H1 (cell line): ENCODE results near the gene PHRF1. TPM values are rescaled to one million over a fixed set of nuclear protein-coding genes. Genes with fewer than 3 reads are reported as not detected.

Experiments used
- CTCF ChIA-PET: fragments of 300-600 bp; sonication (Branson Sonifier 250); formaldehyde crosslinking; loops from one replicate; lab custom pipeline; 2021; ENCODE audit not compliant: partially characterized antibody; lab: Charles Lee
- POLR2A ChIA-PET: fragments of 300-600 bp; sonication (Branson Sonifier 250); formaldehyde crosslinking; loops from one replicate; lab custom pipeline; 2021; ENCODE audit warnings: inconsistent platforms; ENCODE audit not compliant: partially characterized antibody; lab: Charles Lee
- DNase-seq, 2 experiments: peaks; one replicate each; pipeline versions ENCODE4 v3.0.0 to v3.0.0-alpha.2; 2010 to 2022; ENCODE audit warnings: low spot score in 2 of 2, low read depth in 1 of 2, mixed read lengths in 1 of 2
- FAIRE-seq: peaks from 2 replicates; lab custom pipeline; 2011; peaks lifted over from hg19 to GRCh38; lab: Jason Lieb, UNC
- H2AFZ ChIP-seq: 2 replicates; pipeline ENCODE4 v1.8.1; 2012; ENCODE audit warnings: low read length, inconsistent platforms
- H2AK5ac ChIP-seq: 2 replicates; pipeline ENCODE4 v1.6.1; 2013; ENCODE audit warnings: low read depth, low read length
- H2BK120ac ChIP-seq: replicated peaks from 2 replicates; pipeline ENCODE3; 2013; ENCODE audit warnings: low read depth, low read length, inconsistent platforms
- H2BK12ac ChIP-seq: 2 replicates; pipeline ENCODE4 v1.6.1; 2013; ENCODE audit warnings: low read depth, low read length
- H2BK15ac ChIP-seq: 2 replicates; pipeline ENCODE4 v1.6.1; 2013; ENCODE audit warnings: low read length
- H2BK20ac ChIP-seq: 2 replicates; pipeline ENCODE4 v1.6.1; 2013; ENCODE audit warnings: low read length
- H2BK5ac ChIP-seq: 2 replicates; pipeline ENCODE4 v1.6.1; 2013; ENCODE audit warnings: low read depth, low read length
- H3K14ac ChIP-seq: 2 replicates; pipeline ENCODE4 v1.6.1; 2013; ENCODE audit warnings: inconsistent platforms; ENCODE audit not compliant: insufficient read length
- H3K18ac ChIP-seq: 2 replicates; pipeline ENCODE4 v1.6.1; 2013; ENCODE audit warnings: low read length; ENCODE audit errors: extremely low read depth
- H3K23ac ChIP-seq: 2 replicates; pipeline ENCODE4 v1.6.1; 2013; ENCODE audit warnings: inconsistent platforms; ENCODE audit not compliant: insufficient read length
- H3K23me2 ChIP-seq: 2 replicates; pipeline ENCODE4 v1.6.1; 2013; ENCODE audit warnings: low read depth, low read length
- H3K27ac ChIP-seq: 2 replicates; pipeline ENCODE4 v1.6.1; 2011; ENCODE audit warnings: low read depth, low read length, inconsistent platforms
- H3K27me3 ChIP-seq, 4 experiments: replicated peaks in 1 of 4; 1 replicate in 1 of 4; 2 replicates in 3 of 4; pipeline versions ENCODE4 v1.6.1 to v1.8.1; 2011 to 2013; ENCODE audit warnings: low read length in 3 of 4, mild to moderate bottlenecking in 3 of 4, inconsistent platforms in 2 of 4, mixed read lengths in 2 of 4, moderate library complexity in 1 of 4; ENCODE audit not compliant: control insufficient read depth in 3 of 4, insufficient read depth in 3 of 4; ENCODE audit errors: extremely low read depth in 1 of 4
- H3K36me3 ChIP-seq, 4 experiments: 2 replicates each; pipeline versions ENCODE4 v1.6.1 to v1.8.1; 2011 to 2013; ENCODE audit warnings: mild to moderate bottlenecking in 4 of 4, low read length in 3 of 4, moderate library complexity in 2 of 4, control low read depth in 1 of 4, inconsistent platforms in 1 of 4; ENCODE audit not compliant: insufficient read depth in 4 of 4, control insufficient read depth in 2 of 4
- H3K4ac ChIP-seq: replicated peaks from 2 replicates; pipeline ENCODE3; 2013; ENCODE audit warnings: low read length, low read depth, mixed read lengths, inconsistent platforms; ENCODE audit not compliant: insufficient read length
- H3K4me1 ChIP-seq, 4 experiments: replicated peaks in 1 of 4; 1 replicate in 1 of 4; 2 replicates in 3 of 4; pipeline versions ENCODE4 v1.6.1 to v1.8.1; 2011 to 2013; ENCODE audit warnings: low read length in 3 of 4, inconsistent platforms in 2 of 4, mixed read lengths in 1 of 4; ENCODE audit not compliant: insufficient read depth in 4 of 4, control insufficient read depth in 3 of 4
- H3K4me2 ChIP-seq, 2 experiments: 2 replicates each; pipeline versions ENCODE4 v1.6.1 to v1.8.1; 2011 to 2013; ENCODE audit warnings: low read depth in 2 of 2, low read length in 2 of 2, control low read depth in 1 of 2, inconsistent platforms in 1 of 2, mild to moderate bottlenecking in 1 of 2; ENCODE audit not compliant: insufficient read depth in 1 of 2
- H3K4me3 ChIP-seq, 4 experiments: fragments of 200-600, 300-600 bp in 1 of 4; sonication (generic), shearing (Covaris generic), sonication (Bioruptor Twin) in 1 of 4; 2 replicates each; pipeline versions ENCODE4 v1.5.1 to v1.8.1; 2011 to 2016; ENCODE audit warnings: low read length in 4 of 4, low read depth in 3 of 4, control low read depth in 2 of 4, inconsistent platforms in 2 of 4, mild to moderate bottlenecking in 2 of 4, mixed read lengths in 1 of 4, moderate library complexity in 1 of 4; ENCODE audit not compliant: insufficient read depth in 2 of 4; ENCODE audit errors: extremely low read depth in 1 of 4
- H3K56ac ChIP-seq: replicated peaks from 2 replicates; pipeline ENCODE3; 2013; ENCODE audit warnings: low read depth, mild to moderate bottlenecking, mixed read lengths, low read length, inconsistent platforms; ENCODE audit not compliant: insufficient read length
- H3K79me1 ChIP-seq: 2 replicates; pipeline ENCODE4 v1.6.1; 2013; ENCODE audit warnings: low read depth, low read length, control low read depth
- H3K79me2 ChIP-seq, 2 experiments: 2 replicates each; pipeline versions ENCODE4 v1.6.1 to v1.8.1; 2012 to 2013; ENCODE audit warnings: low read length in 2 of 2, mild to moderate bottlenecking in 2 of 2, inconsistent platforms in 1 of 2; ENCODE audit not compliant: insufficient read depth in 2 of 2, control insufficient read depth in 1 of 2
- H3K9ac ChIP-seq, 4 experiments: replicated peaks in 1 of 4; 1 replicate in 1 of 4; 2 replicates in 3 of 4; pipeline versions ENCODE4 v1.6.1 to v1.8.1; 2011 to 2013; ENCODE audit warnings: low read depth in 3 of 4, low read length in 3 of 4, control low read depth in 2 of 4, mild to moderate bottlenecking in 2 of 4, moderate library complexity in 2 of 4, inconsistent platforms in 1 of 4; ENCODE audit errors: extremely low read depth in 1 of 4
- H3K9me3 ChIP-seq, 2 experiments: 2 replicates each; pipeline versions ENCODE4 v1.6.1 to v1.8.1; 2012 to 2013; ENCODE audit warnings: mild to moderate bottlenecking in 2 of 2, moderate library complexity in 2 of 2, control low read depth in 1 of 2, inconsistent platforms in 1 of 2, low read depth in 1 of 2, low read length in 1 of 2, mixed read lengths in 1 of 2; ENCODE audit not compliant: insufficient read depth in 2 of 2
- H4K20me1 ChIP-seq, 2 experiments: replicated peaks in 1 of 2; 2 replicates each; pipeline versions ENCODE3 to v1.8.1; 2011 to 2013; ENCODE audit warnings: inconsistent platforms in 2 of 2, low read length in 2 of 2, mild to moderate bottlenecking in 1 of 2; ENCODE audit not compliant: insufficient read depth in 2 of 2, control insufficient read depth in 1 of 2
- H4K5ac ChIP-seq: 2 replicates; pipeline ENCODE4 v1.6.1; 2013; ENCODE audit warnings: low read length, low read depth, mixed read lengths, inconsistent platforms; ENCODE audit not compliant: insufficient read length
- H4K8ac ChIP-seq: 2 replicates; pipeline ENCODE4 v1.8.0; 2013; ENCODE audit warnings: mild to moderate bottlenecking, moderate library complexity, low read length, inconsistent platforms; ENCODE audit not compliant: insufficient read depth; ENCODE audit errors: extremely low read depth
- H4K91ac ChIP-seq: replicated peaks from 2 replicates; pipeline ENCODE3; 2013; ENCODE audit warnings: low read length, mixed read lengths, inconsistent platforms; ENCODE audit not compliant: insufficient read length
- CTBP2 ChIP-seq: IDR thresholded peaks from 2 replicates; pipeline ENCODE4 v1.7.0; 2011; ENCODE audit warnings: borderline replicate concordance, mild to moderate bottlenecking, moderate library complexity, mixed read lengths, low read length; ENCODE audit not compliant: insufficient read depth, insufficient read length
- JUN ChIP-seq: IDR thresholded peaks from 2 replicates; pipeline ENCODE4 v1.6.1; 2011; ENCODE audit warnings: low read depth, mild to moderate bottlenecking, improper control_type of control experiment, low read length
- KDM4A ChIP-seq: IDR thresholded peaks from one replicate; pipeline ENCODE4 v1.7.1; 2012; ENCODE audit warnings: low read depth, mild to moderate bottlenecking, moderate library complexity, low read length, inconsistent platforms; ENCODE audit not compliant: severe bottlenecking
- SIN3A ChIP-seq, 2 experiments: IDR thresholded peaks in 1 of 2; conservative IDR thresholded peaks in 1 of 2; 2 replicates each; pipeline ENCODE4 v1.6.1; 2011 to 2012; ENCODE audit warnings: low read length in 2 of 2, improper control_type of control experiment in 1 of 2, low read depth in 1 of 2, mild to moderate bottlenecking in 1 of 2
- SP1 ChIP-seq: IDR thresholded peaks from 2 replicates; pipeline ENCODE4 v1.6.1; 2011; ENCODE audit warnings: low read depth, low read length
- SP2 ChIP-seq: IDR thresholded peaks from 2 replicates; pipeline ENCODE4 v1.6.1; 2012; ENCODE audit warnings: mild to moderate bottlenecking, low read length, inconsistent platforms
- TAF7 ChIP-seq: optimal IDR thresholded peaks from 2 replicates; pipeline ENCODE3; 2011; ENCODE audit warnings: low read depth, mild to moderate bottlenecking, inconsistent platforms, low read length, moderate library complexity, borderline replicate concordance
- TEAD4 ChIP-seq: IDR thresholded peaks from 2 replicates; pipeline ENCODE4 v1.6.1; 2012; ENCODE audit warnings: low read depth, low read length, inconsistent platforms, mixed read lengths
- WGBS, 2 experiments: shearing (Covaris generic) in 1 of 2; methylation state at CpG; one replicate each; pipeline versions ENCODE4 v1.1.6 to v1.1.7; 2013 to 2015; ENCODE audit warnings: low lambda C conversion rate in 2 of 2, mixed read lengths in 2 of 2, inconsistent platforms in 1 of 2, low coverage in 1 of 2, missing lambda C conversion rate in 1 of 2; ENCODE audit not compliant: insufficient replicate concordance in 2 of 2, insufficient coverage in 1 of 2, insufficient read length in 1 of 2; ENCODE audit errors: extremely low coverage in 1 of 2, missing lambda C conversion rate in 1 of 2; 5-methylcytosine and 5-hydroxymethylcytosine counted together
- polyA plus RNA-seq, 7 experiments: library from polyadenylated mRNA; depleted of rRNA in 3 of 7; stranded (reverse) in 5 of 7; unstranded in 2 of 7; fragments of >200 nt in 5 of 7; fragments of 200-250 nt in 2 of 7; gene quantifications; 1 replicate in 5 of 7; 2 replicates in 1 of 7; 4 replicates in 1 of 7; pipeline versions ENCODE4 v1.2.1 to v1.2.3, GENCODE V29; 2011 to 2013; ENCODE audit warnings: missing spikeins in 2 of 7, mixed read lengths in 2 of 7
- total RNA-seq: library from RNA; stranded (reverse); fragmentation: NEBNext Ultra II Directional; extraction: Animal tissue kit (Norgen Biotek cat#: 25700); gene quantifications from 2 replicates; pipeline ENCODE4 v1.2.1, GENCODE V29; 2021

The PHRF1 gene
- total and polyA plus RNA-seq, 2 of the 8 experiments (the other 6 are each of a cell fraction or from before 2014, with no cell fraction given), result 13.4 to 37.3 TPM

DNA sequence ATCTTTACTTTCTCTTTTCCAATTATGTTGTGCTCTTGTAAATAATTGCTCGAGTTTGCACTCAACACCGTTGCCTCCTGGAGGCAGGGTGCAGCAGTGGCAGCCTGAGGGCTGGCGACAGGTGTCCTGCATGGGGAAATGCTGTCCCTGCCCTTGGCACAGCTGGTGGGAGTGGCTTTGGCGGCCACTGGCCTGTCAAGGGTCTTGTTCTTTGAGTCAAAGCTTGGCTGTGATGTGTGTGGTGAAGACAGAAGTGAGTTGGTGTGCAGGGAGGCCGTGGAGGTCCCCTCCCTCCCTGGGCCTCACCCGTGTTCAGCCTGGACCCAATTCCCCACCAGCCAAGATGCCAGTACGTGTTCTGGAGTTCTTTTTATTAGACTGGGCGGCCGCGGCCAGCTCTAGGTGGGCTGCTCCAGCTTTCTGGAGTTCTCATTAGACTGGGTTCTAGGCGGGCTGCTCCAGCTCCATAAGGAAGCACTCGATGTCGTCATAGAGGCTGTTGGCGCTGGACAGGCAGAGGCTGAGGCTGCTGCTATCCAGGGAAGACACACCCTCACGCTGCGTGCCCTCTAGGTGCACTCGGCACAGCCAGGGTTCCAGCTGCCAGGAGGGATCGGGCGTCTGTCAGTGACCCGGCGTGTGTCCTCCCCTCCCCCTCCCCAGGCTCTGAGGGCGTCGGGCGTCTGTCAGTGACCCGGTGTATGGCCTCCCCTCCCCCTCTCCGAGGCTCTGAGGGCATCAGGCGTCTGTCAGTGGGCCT is 36.1 kb downstream of the PHRF1 start:
- CTCF ChIA-PET, result interaction anchor here (0.6 to 2.4 kb wide), 14 partner anchors 9 to 131 kb away, joined by 3 to 9 read pairs (median 4); no protein-coding TSS in a partner anchor
- TF ChIP-seq TEAD4 (no peak), SP2 (no peak), CTBP2 (no peak), KDM4A (no peak), SIN3A (conservative IDR thresholded peaks at IDR 0.05 in 1 of 2, IDR thresholded peaks at IDR 0.05 in 1 of 2; ENCODE audit: low read depth in 1 of 2, low read length in 2 of 2) (0 out of 4 replicates have a peak, but pooled peaks of 1 of the 2 experiments have one; percentile 24), JUN (no peak), SP1 (no peak), TAF7 (no peak)

More for the DNA sequence above, 36.1 kb downstream of the PHRF1 start:
- no peak overlapping the region for H2AK5ac ChIP-seq
- H3K4ac ChIP-seq, result no peak overlapping the region
- peaks cover 6% of the 10 kb centered on the region for H3K79me1 ChIP-seq
- no peak overlapping the region for H3K23ac ChIP-seq
- DNase-seq (no peak), FAIRE-seq (no peak)
- POLR2A ChIA-PET, result interaction anchor here (1.0 to 2.3 kb wide), 12 partner anchors 11 to 151 kb away, joined by 3 to 20 read pairs (median 4); partner anchors contain the start of genes DRD4, LMNTD2 and RASSF7
- H2BK120ac ChIP-seq, result no peak overlapping the region
- no peak overlapping the region for H2BK15ac ChIP-seq
- no peak overlapping the region for H2BK5ac ChIP-seq
- H4K5ac ChIP-seq, result no peak overlapping the region
- H3K36me3 ChIP-seq, result peaks cover 16 to 51% (median 41%) of the 10 kb centered on the region in 4 experiments
- no peak overlapping the region for H3K18ac ChIP-seq
- H3K4me1 ChIP-seq, result peaks cover 0 to 15% (median 3%) of the 10 kb centered on the region in 4 experiments; a peak in 5 of 7 replicates
- H3K4me2 ChIP-seq, result no peak overlapping the region
- no peaks in the 10 kb centered on the region for H3K9me3 ChIP-seq
- no peak overlapping the region for H3K56ac ChIP-seq
- 92% methylated on average over 22 of the region's 27 CpGs; no CpG with 5 or more reads in 1 of the 2 experiments for WGBS, 2 experiments
- H2BK12ac ChIP-seq, result no peak overlapping the region
- peaks cover 3% of the 10 kb centered on the region; the same call in 1 of the 2 replicates for H3K23me2 ChIP-seq
- H3K4me3 ChIP-seq, result no peak overlapping the region
- H3K14ac ChIP-seq, result no peak overlapping the region
- no peak overlapping the region for H4K91ac ChIP-seq
- no peak overlapping the region for H2AFZ ChIP-seq
- no peaks in the 10 kb centered on the region for H3K79me2 ChIP-seq
- H4K8ac ChIP-seq, result no peak overlapping the region; the same call in 1 of the 2 replicates
- H3K27me3 ChIP-seq, result no peaks in the 10 kb centered on the region
- H3K9ac ChIP-seq, result no peak overlapping the region
- H3K27ac ChIP-seq, result no peak overlapping the region
- no peak overlapping the region for H2BK20ac ChIP-seq
- H4K20me1 ChIP-seq, result peaks cover 21 to 29% of the 10 kb centered on the region in 2 experiments
